ENCODE measurements around the gene ANKRD30BL. TPM values are rescaled to one million over a fixed set of nuclear protein-coding genes. Genes with fewer than 3 reads are reported as not detected.
"Not testable (repeated sequence)": the region's sequence is repeated elsewhere in the genome, so short reads cannot be mapped to it uniquely, and the experiment has no call there.

The ANKRD30BL gene, protein sequence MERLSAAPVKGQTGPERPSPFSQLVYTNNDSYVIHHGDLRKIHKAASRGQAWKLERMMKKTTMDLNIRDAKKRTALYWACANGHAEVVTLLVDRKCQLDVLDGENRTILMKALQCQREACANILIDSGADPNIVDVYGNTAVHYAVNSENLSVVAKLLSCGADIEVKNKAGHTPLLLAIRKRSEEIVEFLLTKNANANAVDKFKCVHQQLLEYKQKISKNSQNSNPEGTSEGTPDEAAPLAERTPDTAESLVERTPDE
- total RNA-seq = not detected in 2 replicates
- total RNA-seq (2013) = 0.07 TPM
- not detected in 2 replicates for polyA plus RNA-seq
- 0.26 TPM in 1 of 2 replicates, not detected in the other for polyA minus RNA-seq

DNA sequence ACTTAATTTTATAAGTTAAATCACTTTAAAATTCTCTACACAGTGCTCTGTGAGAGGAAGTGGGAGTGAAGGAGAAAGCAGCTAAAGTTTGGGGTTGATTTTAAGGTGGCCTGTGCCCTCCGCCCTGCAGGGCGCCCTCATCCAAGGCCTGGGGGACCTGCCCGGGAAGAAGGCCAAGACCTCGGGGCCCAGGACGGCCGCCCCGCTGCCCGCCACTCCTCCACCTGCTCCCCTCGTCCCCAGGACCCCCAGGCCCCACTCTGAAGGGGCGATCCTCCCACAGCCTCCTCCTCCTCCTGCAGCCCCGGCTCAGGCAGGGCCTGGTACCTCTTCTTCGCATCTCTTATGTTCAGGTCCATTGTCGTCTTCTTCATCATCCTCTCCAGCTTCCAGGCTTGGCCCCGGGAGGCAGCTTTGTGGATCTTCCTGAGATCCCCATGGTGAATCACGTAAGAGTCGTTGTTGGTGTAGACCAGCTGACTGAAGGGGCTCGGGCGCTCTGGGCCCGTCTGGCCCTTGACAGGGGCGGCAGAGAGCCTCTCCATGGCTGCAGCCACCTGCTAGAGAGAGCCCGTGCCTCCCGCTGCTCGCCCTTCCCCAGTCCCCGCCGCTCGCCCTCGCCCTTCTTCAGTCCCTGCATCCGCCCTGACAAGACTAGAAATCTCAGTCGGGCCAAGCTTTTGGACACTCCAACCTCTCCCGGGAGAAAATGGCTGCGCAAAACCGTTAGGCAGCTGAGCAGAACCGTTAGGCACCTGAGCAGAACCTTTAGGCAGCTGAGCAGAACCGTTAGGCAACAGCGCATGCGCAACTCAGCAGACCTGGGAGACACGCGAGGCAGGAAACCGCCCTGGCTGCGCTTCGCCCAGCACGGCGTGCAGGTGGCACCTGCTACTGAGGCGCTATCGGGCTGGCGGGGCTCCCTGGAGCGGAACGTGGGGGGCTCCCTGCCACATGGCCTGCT lies at the start of gene ANKRD30BL:
TSS of gene ANKRD30BL (minus strand) at position 792 of the 964 bp plus-strand sequence. CDS start at position 545, 247 bp downstream.
- H3K27me3 Mint-ChIP-seq; H3K79me2 ChIP-seq (ENCODE audit: control insufficient read depth, insufficient read depth, low read length); ATAC-seq (ENCODE audit: low read depth); H3K27ac Mint-ChIP-seq; H2AFZ ChIP-seq (ENCODE audit: insufficient read depth, low read depth, low read length, poor library complexity, severe bottlenecking); CTCF ChIA-PET; H3K27ac ChIP-seq (ENCODE audit: low read length in 2 of 2); H3K4me1 Mint-ChIP-seq; POLR2A ChIA-PET; intact Hi-C loops (cut with micrococcal nuclease); DNase-seq; H3K4me1 ChIP-seq (ENCODE audit: control insufficient read depth in 2 of 2, insufficient read depth in 2 of 2, low read length in 2 of 2); H3K4me2 ChIP-seq (replicated peaks; ENCODE audit: low read depth, low read length, poor library complexity, severe bottlenecking); H3K4me3 ChIP-seq (ENCODE audit: control extremely low read depth in 1 of 5, extremely low read depth in 1 of 5, insufficient read depth in 1 of 5, low read depth in 2 of 5, low read length in 4 of 5); H3K9me3 Mint-ChIP-seq (ENCODE audit: insufficient read depth); H3K4me3 Mint-ChIP-seq; H3K36me3 ChIP-seq (replicated peaks in 1 of 2; ENCODE audit: control extremely low read depth in 1 of 2, control insufficient read depth in 1 of 2, extremely low read depth in 1 of 2, insufficient read depth in 2 of 2, low read length in 1 of 2); H4K20me1 ChIP-seq (ENCODE audit: control insufficient read depth, insufficient read depth, low read length, poor library complexity, severe bottlenecking); H3K27me3 ChIP-seq (replicated peaks in 1 of 4; ENCODE audit: control extremely low read depth in 1 of 4, control insufficient read depth in 3 of 4, insufficient read depth in 4 of 4, low read length in 3 of 4); H3K9ac ChIP-seq (ENCODE audit: low read length): not testable (repeated sequence)
- H3K9me3 ChIP-seq (ENCODE audit: control extremely low read depth in 1 of 3, control insufficient read depth in 2 of 3, insufficient read depth in 1 of 3, low read length in 2 of 3) = peaks cover 0 to 15% (median 0%) of the 10 kb centered on the region in 3 donors
- WGBS (ENCODE audit: insufficient coverage) = 91% methylated on average over 35 of the region's 48 CpGs

DNA sequence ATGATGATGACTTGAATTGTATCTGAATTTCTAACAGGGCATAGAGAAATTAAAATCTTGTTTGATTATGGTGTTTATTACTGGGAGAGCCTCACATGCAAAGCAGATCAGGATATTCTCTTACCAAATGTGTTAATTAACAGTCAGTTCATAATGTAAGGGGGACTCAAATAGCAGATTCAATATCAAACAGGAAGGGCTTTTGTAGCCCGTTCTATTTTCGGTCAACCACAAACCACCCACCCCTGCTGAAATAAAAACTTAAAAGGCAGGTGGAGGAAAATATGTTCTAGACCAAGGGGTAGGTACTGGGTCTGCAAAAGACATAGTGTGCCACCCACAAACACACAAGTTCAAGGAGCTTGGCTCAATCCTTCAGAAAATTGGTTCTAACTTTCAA lies 41.1 kb upstream of the ANKRD30BL start:
- WGBS (ENCODE audit: insufficient coverage) = no CpG with 5 or more reads among the region's 2 CpGs

DNA sequence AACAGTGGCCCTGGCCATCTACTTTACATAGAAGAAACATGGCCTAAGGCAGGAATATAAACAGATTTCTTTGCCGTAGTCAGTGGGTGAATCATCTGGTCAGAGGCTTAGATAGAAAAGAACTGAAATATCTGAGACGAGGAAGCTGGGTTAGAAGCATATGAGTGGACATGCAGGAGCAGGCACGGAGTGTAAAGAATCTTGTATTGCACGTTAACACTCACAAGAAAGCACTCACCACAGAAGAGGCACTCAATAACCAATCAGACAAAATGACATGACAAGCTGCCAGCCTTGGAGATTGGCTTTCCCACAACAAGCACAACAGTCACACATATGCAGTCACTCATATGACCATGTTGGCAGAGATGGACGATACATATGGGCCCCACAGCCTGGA lies 31.1 kb upstream of the ANKRD30BL start:
- ATAC-seq (ENCODE audit: low read depth); H2AFZ ChIP-seq (ENCODE audit: insufficient read depth, low read depth, low read length, poor library complexity, severe bottlenecking); H3K79me2 ChIP-seq (ENCODE audit: control insufficient read depth, insufficient read depth, low read length); H3K27ac Mint-ChIP-seq; POLR2A ChIA-PET; H3K9me3 ChIP-seq (ENCODE audit: control extremely low read depth in 1 of 3, control insufficient read depth in 2 of 3, insufficient read depth in 1 of 3, low read length in 2 of 3); H3K27me3 ChIP-seq (replicated peaks in 1 of 4; ENCODE audit: control extremely low read depth in 1 of 4, control insufficient read depth in 3 of 4, insufficient read depth in 4 of 4, low read length in 3 of 4); H3K4me1 ChIP-seq (ENCODE audit: control insufficient read depth in 2 of 2, insufficient read depth in 2 of 2, low read length in 2 of 2); H3K9ac ChIP-seq (ENCODE audit: low read length); H3K4me3 ChIP-seq (ENCODE audit: control extremely low read depth in 1 of 5, extremely low read depth in 1 of 5, insufficient read depth in 1 of 5, low read depth in 2 of 5, low read length in 4 of 5); H3K9me3 Mint-ChIP-seq (ENCODE audit: insufficient read depth); DNase-seq; H3K4me3 Mint-ChIP-seq; CTCF ChIA-PET; H4K20me1 ChIP-seq (ENCODE audit: control insufficient read depth, insufficient read depth, low read length, poor library complexity, severe bottlenecking); H3K4me1 Mint-ChIP-seq; H3K27ac ChIP-seq (ENCODE audit: low read length in 2 of 2); H3K36me3 ChIP-seq (replicated peaks in 1 of 2; ENCODE audit: control extremely low read depth in 1 of 2, control insufficient read depth in 1 of 2, extremely low read depth in 1 of 2, insufficient read depth in 2 of 2, low read length in 1 of 2); H3K27me3 Mint-ChIP-seq; H3K4me2 ChIP-seq (replicated peaks; ENCODE audit: low read depth, low read length, poor library complexity, severe bottlenecking); intact Hi-C loops (cut with micrococcal nuclease): not testable (repeated sequence)
- no CpG with 5 or more reads among the region's 5 CpGs for WGBS (ENCODE audit: insufficient coverage)

More for the DNA sequence above, 41.1 kb upstream of the ANKRD30BL start:
- H3K4me1 Mint-ChIP-seq; POLR2A ChIA-PET; ATAC-seq (ENCODE audit: low read depth); H2AFZ ChIP-seq (ENCODE audit: insufficient read depth, low read depth, low read length, poor library complexity, severe bottlenecking); H3K9me3 ChIP-seq (ENCODE audit: control extremely low read depth in 1 of 3, control insufficient read depth in 2 of 3, insufficient read depth in 1 of 3, low read length in 2 of 3); H3K27ac ChIP-seq (ENCODE audit: low read length in 2 of 2); H3K4me2 ChIP-seq (replicated peaks; ENCODE audit: low read depth, low read length, poor library complexity, severe bottlenecking); H4K20me1 ChIP-seq (ENCODE audit: control insufficient read depth, insufficient read depth, low read length, poor library complexity, severe bottlenecking); H3K27me3 ChIP-seq (replicated peaks in 1 of 4; ENCODE audit: control extremely low read depth in 1 of 4, control insufficient read depth in 3 of 4, insufficient read depth in 4 of 4, low read length in 3 of 4); H3K4me3 Mint-ChIP-seq; H3K27ac Mint-ChIP-seq; intact Hi-C loops (cut with micrococcal nuclease); CTCF ChIA-PET; H3K4me3 ChIP-seq (ENCODE audit: control extremely low read depth in 1 of 5, extremely low read depth in 1 of 5, insufficient read depth in 1 of 5, low read depth in 2 of 5, low read length in 4 of 5); H3K9me3 Mint-ChIP-seq (ENCODE audit: insufficient read depth); DNase-seq; H3K9ac ChIP-seq (ENCODE audit: low read length); H3K36me3 ChIP-seq (replicated peaks in 1 of 2; ENCODE audit: control extremely low read depth in 1 of 2, control insufficient read depth in 1 of 2, extremely low read depth in 1 of 2, insufficient read depth in 2 of 2, low read length in 1 of 2); H3K4me1 ChIP-seq (ENCODE audit: control insufficient read depth in 2 of 2, insufficient read depth in 2 of 2, low read length in 2 of 2); H3K79me2 ChIP-seq (ENCODE audit: control insufficient read depth, insufficient read depth, low read length); H3K27me3 Mint-ChIP-seq: not testable (repeated sequence)

Data from B cell (primary cell).